Right renal cortex interstitium (tissue), 3 donors: ENCODE measurements around the gene GPR141. TPM values are rescaled to one million over a fixed set of nuclear protein-coding genes. Genes with fewer than 3 reads are reported as not detected.

ENCODE experiments used
- DNase-seq, 3 donors: peaks; one replicate each; pipeline ENCODE4 v3.0.0-alpha.2; 2013; ENCODE audit warnings: low read depth in 3 of 3, low spot score in 2 of 3
- polyA plus RNA-seq, 3 donors: library from polyadenylated mRNA; unstranded; fragments of 120-200 nt; gene quantifications; one replicate each; pipeline ENCODE4 v1.2.1, GENCODE V29; 2013; ENCODE audit not compliant: insufficient read length in 3 of 3

GPR141 gene
- polyA plus RNA-seq, 3 donors = 0.19 to 0.44 (median 0.42) TPM

DNA sequence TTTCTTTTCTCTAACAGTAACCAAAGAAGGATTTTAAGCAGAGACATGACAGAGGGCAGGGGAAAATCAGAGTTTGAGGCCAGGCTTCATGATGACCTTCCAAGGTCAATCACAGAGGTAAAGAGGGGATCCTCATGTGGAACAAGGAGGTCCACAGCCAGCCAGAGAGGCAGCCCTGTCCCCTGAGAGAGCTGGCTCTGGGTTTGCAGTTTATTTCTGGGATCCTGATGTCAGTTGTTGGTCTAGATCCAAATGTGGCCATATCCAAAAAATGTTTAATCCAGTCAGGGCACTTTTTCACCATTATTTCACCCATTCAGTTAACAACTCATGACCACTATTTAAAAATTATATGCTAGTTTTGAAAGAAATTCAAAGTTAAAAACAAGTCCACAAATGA lies 45.6 kb downstream of the GPR141 start:
- DNase-seq = no peak

DNA sequence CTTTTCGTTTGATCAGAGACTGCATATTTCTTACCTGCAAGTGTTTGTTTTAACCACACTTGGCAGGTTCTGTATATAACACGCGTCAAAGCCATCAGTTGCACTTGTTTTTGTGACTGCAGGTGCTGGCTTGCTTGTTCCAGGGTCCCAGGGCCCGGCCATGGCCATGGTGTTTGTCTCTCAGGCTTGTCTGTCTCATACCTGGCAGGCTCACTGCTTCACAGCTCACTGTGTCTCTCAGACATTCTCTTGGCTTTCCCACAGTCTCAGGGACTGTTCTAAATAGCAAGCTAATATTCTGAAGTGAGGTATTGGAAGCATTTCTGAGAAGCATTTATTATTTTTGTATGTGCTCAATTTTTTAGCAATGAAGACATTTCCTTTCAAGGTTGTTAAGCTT lies 46.9 kb downstream of the GPR141 start:
- DNase-seq = no peak

DNA sequence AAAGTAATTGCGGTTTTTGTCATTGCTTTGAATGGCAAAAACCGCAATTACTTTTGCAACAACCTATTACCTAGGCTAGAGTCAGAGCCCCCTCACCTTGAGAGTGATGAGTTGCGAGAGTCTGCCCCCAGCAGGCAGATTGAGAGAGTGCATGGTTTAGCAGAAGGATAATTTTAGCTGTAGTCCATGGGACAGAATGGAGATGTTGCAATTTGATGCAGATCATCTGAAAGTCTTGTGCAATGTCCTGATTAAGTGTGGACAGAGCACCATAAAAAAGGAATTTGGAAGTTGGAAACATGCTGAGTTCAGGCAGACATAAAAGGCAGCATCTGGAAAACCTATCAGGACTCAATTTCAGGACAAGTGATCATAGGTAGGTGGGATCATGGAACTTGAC lies 48.7 kb downstream of the GPR141 start:
- no peak for DNase-seq

DNA sequence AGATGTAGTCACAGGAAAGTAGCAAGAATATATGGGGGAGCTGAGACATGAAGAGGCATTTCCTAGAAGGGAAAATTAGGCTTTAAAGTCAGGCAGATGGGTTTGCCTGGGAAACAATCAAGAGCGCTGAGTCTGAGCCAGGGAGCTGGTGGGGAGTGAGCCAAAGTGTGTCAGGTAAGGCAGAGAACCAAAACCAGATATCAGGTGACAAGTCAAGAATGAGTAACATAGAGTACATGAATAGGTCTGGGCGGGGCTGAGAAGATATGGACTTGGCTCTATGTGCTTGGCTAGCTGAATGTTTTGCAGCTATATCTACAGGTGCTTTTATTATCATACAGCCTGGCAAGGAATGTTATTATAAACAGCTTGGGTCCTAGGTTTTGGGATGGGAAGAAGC lies 49.3 kb downstream of the GPR141 start:
- DNase-seq = no peak

DNA sequence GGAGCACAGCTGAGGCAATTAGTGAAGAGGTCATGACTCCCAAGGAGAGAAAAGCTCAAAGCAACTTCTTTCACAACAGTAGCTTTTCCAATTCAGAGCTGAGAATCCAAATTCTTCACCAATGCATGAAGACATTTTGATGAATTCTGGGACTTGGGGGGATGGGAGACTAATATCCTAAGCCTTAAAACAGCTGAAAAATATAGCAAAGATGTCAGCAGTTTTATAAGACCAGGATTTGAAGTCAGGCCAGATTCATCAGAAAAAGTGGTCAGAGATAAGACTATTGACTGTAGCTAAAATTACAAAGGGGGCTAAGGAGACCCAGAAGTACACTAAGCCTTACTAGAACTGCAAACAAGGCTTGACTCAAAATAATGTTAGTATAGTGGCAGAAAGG lies 51.6 kb downstream of the GPR141 start:
- no peak for DNase-seq

DNA sequence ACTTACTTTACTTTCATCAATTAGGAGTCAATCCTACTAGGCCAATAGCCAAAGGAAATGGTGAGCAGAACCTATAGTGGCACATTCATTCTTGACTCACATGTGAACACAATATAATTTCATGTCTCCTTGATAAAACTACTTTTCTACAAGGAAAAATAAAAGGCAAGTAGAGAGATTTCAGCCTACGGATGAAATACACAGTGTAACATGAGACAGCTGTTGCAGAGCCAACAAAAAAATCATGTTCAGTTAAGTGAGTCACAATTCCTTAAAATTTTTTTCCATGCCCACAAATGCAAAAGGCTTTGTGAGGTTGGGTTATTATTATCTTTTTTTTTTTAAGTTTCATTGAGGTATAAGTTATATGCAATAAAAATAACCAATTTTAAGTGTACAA lies 54.8 kb downstream of the GPR141 start:
- no peak for DNase-seq

DNA sequence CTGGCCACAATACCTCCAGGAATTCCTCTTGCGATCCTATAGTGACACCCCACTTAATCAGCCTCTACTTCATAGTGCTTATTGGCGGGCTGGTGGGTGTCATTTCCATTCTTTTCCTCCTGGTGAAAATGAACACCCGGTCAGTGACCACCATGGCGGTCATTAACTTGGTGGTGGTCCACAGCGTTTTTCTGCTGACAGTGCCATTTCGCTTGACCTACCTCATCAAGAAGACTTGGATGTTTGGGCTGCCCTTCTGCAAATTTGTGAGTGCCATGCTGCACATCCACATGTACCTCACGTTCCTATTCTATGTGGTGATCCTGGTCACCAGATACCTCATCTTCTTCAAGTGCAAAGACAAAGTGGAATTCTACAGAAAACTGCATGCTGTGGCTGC lies 56.8 kb downstream of the GPR141 start:
- no peak for DNase-seq

DNA sequence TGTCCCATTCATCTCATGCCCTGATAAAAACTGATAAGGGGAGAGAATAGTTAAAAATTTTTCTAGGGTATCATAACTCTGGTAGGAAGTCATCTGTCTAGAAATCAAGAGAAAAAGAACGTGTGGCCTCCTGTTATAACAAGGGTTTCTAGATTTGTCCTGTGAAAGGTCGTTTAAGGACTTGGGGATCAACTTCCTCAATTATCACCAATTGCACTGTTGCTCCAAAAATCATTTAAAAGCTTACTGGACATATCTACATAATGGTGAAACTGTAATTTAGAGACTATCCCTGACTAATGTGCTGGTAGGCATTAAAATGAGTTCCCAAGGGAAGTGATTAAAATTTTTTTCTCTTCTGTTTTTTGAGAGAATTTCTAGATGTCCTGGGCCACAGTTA lies 58.2 kb downstream of the GPR141 start:
- no peak for DNase-seq

DNA sequence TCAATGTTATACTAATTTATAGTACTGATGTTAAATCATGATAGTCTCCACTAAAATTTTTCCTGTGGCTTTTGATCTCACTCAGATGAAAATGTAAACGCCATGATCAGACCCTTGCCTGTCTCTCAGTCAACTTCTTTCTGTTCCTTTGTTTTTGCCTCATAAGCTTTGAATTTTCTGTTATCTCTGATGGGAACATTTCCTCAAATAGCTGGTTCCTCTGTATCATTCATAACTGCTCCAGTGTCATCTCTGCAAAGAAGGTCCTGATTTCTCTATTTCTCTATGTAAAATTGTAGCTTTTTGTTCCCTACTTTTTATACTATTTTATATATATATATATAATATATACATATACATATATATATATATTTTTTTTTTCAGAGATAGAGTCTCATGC lies 67.5 kb downstream of the GPR141 start:
- no peak for DNase-seq

DNA sequence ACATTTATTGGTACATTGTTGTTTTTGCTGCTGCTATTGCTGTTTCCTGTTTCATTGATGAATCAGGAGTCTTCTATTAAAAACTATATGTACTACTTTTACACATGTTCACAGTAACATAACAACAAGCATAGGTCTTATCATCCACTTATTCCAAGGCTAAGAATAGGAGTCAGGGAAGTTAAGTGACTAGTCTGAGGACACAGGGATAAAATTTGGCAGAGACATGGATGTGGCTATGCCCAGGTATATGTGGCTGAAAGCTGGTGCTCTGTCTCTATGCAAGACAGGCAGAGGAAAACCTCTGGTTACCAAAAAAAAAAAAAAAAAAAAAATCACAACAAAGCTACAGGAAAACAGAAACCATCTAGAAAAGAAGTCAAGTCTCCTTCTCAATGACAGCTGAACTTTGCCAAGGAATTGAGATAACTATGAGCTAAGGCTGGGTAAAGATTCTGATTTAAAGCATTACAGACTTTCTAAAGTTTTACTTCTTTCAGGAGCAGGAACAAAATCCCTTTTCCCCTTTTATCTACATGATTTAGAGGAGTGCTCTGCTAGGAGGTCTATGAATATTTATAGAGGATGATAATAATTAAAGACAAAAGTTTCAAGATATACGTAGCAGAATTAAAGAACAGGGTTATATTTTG lies 70.0 kb downstream of the GPR141 start:
- DNase-seq = no peak

DNA sequence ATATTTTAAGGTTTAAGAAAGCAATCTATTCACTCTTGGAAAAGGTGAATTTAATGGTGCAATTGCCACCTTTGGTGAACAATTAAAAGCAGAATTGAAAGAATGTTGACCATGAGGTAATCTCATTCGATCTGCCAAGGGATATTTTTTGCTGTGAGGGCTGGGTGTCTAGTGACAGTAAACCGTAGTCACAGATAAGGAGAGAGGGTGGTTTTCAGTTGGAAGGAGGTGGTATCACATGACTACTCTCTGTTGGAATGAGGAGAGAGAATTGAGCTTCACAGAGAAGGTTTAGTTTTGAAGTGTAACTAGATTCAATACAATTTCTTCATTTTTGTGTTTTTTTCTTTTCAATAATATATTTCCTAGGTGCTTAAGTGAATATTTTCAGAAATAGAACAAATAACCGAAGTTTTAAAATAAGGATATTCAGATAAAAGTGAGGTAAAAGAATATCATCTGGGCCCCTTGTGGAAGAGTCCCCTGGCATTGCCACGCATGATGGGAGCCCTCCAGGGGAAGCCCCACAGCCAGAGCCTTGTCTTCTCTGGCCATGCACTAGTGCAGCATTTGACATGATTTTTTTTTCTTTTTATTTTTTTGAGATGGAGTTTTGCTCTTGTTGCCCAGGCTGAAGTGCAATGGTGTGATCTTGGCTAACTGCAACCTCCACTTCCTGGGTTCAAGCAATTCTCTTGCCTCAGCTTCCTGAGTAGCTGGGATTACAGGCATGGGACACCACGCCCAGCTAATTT lies 73.4 kb downstream of the GPR141 start:
- no peak for DNase-seq

DNA sequence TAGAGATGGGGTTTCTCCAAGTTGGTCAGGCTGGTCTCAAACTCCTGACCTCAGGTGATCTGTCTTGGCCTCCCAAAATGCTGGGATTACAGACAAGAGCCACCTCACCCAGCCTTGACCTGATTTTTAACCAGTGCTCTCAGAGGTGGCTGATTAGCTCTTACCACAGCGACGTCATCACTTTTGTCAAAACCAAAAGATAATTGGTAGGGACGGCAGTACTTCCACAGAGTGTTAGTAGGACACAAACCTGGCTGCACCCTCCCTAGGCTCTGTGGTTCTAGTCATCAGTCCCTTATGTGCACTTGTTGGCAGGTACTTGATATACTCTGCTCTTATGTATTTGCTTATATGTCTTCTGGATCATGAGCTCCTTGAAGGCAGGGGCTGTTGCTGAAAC lies 74.0 kb downstream of the GPR141 start:
- no peak for DNase-seq

DNA sequence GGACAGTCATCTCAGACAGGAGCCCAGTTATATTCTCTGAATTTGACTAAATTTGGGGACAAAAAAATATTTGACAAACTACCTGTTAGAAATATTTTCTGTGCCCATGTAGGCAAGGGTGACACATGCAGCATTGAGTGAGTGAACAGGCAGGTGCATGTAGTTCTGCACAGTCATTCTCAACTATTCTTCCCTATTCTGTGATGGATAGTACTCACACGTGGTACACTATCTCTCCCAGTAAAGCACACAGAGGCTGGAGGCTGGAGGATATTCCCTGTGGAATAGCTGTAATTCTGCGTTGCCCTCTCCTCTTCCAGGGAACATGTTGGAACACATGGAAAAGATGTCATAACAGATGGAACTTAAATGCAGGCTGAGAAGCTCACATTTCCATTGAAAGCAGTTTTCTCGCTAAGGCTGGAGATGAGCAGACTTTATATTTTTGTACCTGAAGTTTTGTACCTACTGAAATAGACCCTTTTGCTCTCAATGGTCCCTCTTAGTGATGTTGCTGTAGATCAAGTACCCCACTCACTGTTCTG lies 75.0 kb downstream of the GPR141 start:
- no peak for DNase-seq

DNA sequence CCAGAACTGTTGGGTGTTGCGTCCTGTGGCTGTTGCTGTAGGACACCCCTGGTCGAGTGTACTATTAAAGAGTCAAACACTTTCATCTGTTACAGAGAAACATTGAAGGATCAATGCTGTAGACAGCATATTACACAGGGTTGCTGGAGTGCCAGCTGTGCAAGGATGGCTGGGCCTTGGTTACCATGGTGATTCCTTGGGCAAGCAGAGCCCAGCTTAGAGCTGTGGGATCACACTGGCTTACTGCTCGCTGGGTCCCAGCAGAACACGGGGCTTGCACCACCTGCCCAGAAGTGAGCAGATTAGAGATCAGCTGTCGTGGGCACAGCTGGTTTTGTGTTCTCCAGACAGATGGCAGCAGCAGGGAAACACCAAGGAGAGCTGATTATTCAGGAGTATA lies 76.0 kb downstream of the GPR141 start:
- no peak for DNase-seq

DNA sequence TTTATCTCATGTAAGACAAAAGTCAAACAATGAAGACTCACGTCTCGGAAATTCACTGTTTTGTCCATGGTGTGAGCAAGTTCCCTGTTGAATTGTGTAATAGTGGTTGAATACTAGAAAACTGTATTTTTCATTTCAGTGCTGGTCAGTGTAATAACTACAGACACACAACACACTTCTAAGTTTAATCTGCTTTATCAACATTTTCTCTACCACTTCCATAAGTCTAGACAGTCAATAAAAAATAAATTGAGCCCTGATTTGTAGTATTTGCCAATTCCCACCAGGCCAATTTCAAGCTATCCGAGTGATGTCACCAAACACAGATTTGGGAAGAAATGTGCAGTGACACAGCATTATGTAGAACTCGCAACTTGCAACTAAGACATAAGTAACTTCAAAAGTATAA lies 81.9 kb downstream of the GPR141 start:
- DNase-seq = no peak

DNA sequence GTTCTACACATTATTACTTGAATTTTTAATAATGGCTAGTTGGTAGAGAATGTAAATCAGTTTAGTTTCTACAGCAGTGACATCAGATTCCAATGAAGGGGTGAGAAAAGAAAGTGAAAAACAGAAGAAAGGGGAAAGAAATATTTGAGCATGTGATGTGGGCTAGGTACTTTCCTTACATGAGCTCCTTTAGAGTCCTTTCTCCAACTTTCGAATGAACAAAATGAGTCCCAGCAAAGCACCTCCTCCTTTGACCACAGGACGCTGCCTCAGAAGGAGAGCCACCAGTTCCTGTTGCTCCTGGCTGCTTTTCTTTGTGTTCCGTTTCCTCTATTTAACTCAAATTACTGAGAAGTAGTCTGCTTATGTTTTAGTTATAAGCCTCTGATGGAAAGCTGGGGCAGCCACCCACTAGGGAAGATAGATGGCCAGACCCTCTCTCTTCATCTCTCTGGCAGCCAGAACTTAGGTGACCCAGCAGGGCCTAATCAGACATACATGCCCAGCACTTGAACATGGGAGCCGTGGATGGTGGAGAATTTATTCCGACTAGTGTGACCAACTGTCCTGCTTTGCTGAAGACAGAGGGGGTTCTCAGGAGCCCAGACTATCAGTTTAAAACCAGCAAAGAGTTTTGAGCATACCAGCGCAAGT lies 82.4 kb downstream of the GPR141 start:
- DNase-seq = no peak

DNA sequence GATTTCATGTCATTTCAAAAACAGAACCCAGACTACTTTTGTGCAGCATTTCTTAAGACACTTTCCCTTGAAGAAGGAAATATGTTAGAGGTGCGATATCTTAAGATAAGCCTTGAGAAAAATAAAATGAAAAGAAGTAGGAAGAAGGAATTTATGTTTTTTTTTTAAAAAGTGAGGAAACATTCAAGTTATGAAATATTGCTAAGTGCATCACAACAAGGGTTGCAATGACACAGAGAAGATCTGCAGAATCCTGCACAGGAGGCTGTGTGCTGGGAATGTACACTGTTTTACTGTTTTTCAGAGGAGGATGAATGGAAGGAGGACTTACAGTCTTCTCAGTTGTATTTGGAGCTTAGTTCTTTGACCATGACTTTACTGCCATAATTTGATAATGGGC lies 85.0 kb downstream of the GPR141 start:
- DNase-seq = no peak

DNA sequence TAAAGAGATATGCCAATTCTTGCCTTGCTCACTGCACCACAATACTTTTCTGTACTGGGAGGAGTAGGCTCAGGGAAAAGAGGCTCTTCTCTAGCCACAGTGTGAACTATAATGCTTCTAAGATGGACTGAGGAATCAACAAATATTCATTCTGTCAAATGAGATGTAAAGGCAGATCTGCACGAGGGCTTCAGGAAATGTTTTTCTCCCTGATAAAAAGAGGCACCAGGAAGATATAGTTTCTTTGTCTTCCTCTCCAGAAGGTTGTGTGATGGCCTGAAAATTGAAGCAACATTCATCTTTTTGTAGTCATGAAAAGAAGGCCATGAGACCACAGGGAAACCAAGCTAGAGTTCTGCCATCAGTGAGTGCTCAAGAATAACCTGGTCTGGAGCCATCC lies 85.7 kb downstream of the GPR141 start:
- DNase-seq = no peak

DNA sequence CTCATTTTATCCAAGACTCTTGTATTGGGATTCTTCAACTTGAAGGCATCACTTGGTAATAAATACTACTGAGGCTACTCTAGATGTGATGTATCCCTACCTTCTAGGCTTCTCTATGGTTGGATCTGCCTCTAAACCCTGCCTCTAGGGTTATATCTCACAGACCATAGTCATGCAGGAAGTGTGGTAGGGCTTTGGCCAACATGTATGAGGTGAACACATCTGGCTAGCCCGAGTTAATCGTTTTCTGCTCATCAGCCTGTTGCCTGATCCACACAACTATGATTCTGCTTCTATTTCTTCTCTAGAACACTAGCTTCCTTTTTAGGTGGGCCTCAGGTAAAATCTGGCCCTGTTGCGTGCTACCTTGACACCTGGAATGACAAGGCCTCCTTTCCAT lies 86.2 kb downstream of the GPR141 start:
- DNase-seq = no peak

DNA sequence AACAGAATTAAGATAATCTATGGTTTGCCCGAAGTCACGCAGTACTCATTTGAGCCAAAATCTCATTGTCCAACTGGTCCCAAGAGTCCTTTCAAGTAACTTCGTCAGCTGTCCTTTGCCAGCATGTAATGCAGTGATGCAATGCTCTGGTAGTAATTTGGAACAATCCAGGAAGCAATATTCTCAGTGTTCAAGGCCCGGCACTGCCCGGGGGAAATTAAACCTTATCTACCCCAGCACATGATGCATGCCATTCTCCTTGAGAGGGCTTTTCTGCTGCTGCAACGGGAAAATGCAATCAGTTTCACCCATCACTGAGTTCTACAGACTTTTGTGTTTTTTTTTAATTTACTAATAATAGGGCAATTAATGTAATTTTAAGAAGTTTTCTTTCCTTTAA lies 87.3 kb downstream of the GPR141 start:
- DNase-seq = no peak

DNA sequence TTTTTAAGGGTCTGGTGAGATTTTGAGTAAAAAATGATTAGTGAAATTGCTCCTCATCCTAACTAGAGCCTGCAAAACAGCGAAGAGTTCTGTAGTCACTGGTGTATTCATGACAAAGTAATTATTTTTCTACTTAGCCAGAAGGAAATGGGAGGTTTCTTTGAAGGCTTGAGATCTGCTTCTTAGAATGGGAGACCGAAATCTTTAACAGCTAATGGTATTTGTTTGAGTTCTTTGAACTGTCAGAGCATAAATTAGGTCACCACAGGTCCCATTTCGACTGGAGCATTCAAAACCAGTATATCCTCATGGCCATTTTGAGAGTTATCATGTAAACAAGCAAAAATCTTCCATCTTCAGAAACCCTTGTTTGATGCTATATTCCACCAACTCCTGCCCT lies 87.8 kb downstream of the GPR141 start:
- no peak for DNase-seq

DNA sequence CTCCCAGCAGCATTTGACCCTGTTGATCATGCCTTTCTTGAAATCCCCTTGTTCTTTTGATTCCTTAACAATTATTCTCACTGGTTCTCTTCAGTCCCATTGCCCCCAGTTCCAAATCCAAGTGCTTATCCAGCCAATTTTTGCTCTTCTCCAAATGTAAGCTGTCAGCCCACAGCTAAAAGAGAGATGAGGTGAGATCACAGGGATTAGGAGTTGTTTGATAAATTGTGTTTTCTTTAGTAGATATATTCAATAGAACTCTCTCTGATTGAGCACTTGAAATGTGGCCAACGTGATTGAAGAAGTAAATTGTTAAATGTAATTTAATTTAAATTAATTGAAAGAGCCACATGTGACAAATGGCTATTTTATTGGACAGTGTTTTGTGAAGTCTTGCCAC lies 88.2 kb downstream of the GPR141 start:
- DNase-seq = no peak
